ENCODE results near the gene SBK1. TPM values are rescaled to one million over a fixed set of nuclear protein-coding genes. Genes with fewer than 3 reads are reported as not detected.

The SBK1 gene
- polyA plus RNA-seq, 1 donor: 3.2 TPM

DNA sequence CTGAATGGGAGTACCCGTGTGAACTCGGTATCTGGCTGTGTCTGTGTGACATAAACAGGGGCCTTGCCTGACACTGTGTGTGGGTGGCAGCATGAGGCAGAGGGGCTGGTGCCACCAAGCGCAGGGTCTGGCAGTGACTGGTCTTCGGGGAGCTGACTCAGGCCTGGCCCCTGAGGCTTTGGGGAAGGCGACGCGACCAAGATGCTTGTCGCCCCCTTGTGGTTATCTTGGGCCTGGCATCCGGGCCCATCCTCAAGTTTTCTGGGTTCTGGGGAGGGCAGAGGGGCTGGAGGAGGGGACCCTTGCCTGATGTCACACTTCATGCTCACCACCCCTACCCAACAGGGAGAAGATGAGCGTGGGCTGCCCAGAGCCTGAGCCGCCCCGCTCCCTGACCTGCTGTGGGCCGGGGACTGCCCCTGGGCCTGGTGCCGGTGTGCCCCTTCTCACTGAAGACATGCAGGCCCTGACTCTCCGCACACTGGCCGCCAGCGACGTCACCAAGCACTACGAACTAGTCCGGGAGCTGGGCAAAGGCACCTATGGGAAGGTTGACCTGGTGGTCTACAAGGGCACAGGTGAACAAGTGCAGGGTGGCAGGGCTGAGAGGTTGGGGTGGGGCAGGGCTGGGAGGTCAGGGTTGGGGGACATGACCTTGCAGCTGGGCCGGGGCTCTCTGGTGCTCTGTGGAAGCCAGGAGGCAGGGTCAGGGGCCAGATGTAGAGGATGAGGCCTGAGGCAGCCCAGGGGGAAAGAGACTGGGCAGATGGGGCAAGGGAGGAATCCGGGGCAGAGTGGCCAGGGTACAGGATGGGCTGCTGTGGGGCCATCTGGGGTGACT is 24.9 kb downstream of the SBK1 start:
- DNase-seq: peak in 1 of 2 donors; percentile 18
- no peak overlapping the region for H3K4me3 ChIP-seq (ENCODE audit: low read length)
- no peaks in the 10 kb centered on the region for H3K36me3 ChIP-seq (ENCODE audit: control insufficient read depth, insufficient read depth, low read length)
- H3K9me3 ChIP-seq (ENCODE audit: control insufficient read depth, low read depth, low read length): no peaks in the 10 kb centered on the region
- H3K4me1 ChIP-seq (ENCODE audit: control insufficient read depth, insufficient read depth, low read length): no peaks in the 10 kb centered on the region
- H3K27me3 ChIP-seq (ENCODE audit: control insufficient read depth, insufficient read depth, low read length): no peaks in the 10 kb centered on the region
- H3K27ac ChIP-seq (ENCODE audit: low read length): no peak overlapping the region
- WGBS (ENCODE audit: insufficient coverage, low lambda C conversion rate): no CpG with 5 or more reads among the region's 22 CpGs

DNA sequence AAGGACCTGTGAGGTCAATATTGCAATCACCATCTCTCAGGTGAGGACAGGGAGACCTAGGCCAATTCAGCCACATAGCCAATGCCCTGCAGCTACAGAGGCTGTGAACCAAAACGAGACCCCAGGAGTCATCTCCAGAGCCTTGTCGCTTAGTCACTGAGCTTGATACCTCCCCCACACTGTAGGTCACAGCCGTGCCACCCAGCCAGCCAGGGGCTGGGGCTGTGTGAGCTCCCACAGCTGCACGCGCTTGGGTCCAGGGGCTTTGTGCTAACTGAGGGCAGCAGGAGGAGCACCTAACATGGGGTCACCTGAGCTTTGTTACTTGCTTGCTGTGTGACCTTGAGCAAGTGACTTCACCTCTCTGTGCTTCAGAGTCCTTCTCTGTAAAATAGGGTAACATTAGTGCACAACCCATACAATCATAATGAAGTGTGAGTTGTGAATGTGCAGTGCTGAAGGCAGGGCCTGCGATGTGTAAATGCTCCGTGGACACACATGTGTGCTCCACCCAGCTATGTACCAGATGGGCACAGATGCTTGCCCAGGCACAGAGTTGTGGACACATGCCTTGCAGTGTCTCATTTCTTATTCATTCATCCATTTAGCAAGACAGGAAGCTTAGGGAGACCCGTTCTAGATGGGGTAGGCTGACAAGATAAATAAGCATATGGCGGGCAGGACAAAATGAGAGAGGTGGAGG is 25.9 kb downstream of the SBK1 start:
- no peak overlapping the region for H3K4me3 ChIP-seq (ENCODE audit: low read length)
- no peaks in the 10 kb centered on the region for H3K36me3 ChIP-seq (ENCODE audit: control insufficient read depth, insufficient read depth, low read length)
- H3K9me3 ChIP-seq (ENCODE audit: control insufficient read depth, low read depth, low read length): no peaks in the 10 kb centered on the region
- H3K4me1 ChIP-seq (ENCODE audit: control insufficient read depth, insufficient read depth, low read length): no peaks in the 10 kb centered on the region
- H3K27me3 ChIP-seq (ENCODE audit: control insufficient read depth, insufficient read depth, low read length): no peaks in the 10 kb centered on the region
- no peak for DNase-seq
- no CpG with 5 or more reads among the region's 9 CpGs for WGBS (ENCODE audit: insufficient coverage, low lambda C conversion rate)
- H3K27ac ChIP-seq (ENCODE audit: low read length): no peak overlapping the region

DNA sequence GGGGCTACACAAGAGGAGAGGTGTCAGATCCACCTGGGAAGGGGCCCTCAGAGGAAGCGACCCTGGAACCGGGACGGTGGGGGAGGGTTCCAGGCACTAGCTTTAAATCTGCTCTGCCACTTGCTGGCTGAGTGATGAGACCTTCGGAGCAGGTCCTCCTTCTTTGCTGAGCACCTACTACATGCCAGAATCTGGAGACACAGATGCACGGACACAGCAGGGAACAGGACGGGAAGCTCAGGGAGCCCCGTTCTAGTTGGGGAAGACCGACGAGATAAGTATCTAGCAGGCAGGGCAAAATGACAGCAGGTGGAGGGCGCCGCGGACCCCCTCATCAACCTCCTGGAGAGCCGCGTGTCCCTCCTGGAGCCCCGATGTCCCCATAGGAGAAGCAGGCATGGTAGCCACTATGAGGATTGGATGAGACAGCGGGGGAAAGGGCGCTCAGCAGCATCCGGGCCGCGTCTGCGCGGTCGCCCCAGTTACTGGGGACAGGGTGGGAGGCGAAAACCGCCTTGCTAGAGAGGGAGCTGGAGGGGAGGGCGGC is 27.2 kb downstream of the SBK1 start:
- Histone ChIP-seq H3K4me1 (ENCODE audit: control insufficient read depth, insufficient read depth, low read length) (no peaks in the 10 kb centered on the region), H3K27ac (ENCODE audit: low read length) (no peak overlapping the region), H3K36me3 (ENCODE audit: control insufficient read depth, insufficient read depth, low read length) (no peaks in the 10 kb centered on the region), H3K9me3 (ENCODE audit: control insufficient read depth, low read depth, low read length) (no peaks in the 10 kb centered on the region), H3K27me3 (ENCODE audit: control insufficient read depth, insufficient read depth, low read length) (no peaks in the 10 kb centered on the region), H3K4me3 (ENCODE audit: low read length) (no peak overlapping the region)
- no CpG with 5 or more reads among the region's 26 CpGs for WGBS (ENCODE audit: insufficient coverage, low lambda C conversion rate)
- DNase-seq: no peak

DNA sequence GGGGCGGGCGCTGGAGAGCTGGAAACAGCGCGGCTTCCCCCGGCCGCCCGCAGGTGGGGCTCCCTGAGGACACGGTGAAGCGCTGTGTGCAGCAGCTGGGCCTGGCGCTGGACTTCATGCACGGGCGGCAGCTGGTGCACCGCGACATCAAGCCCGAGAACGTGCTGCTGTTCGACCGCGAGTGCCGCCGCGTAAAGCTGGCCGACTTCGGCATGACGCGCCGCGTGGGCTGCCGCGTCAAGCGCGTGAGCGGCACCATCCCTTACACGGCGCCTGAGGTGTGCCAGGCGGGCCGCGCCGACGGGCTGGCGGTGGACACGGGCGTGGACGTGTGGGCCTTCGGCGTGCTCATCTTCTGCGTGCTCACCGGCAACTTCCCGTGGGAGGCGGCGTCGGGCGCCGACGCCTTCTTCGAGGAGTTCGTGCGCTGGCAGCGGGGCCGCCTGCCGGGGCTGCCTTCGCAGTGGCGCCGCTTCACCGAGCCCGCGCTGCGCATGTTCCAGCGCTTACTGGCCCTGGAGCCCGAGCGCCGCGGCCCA is 27.8 kb downstream of the SBK1 start:
- Histone ChIP-seq H3K27me3 (ENCODE audit: control insufficient read depth, insufficient read depth, low read length) (no peaks in the 10 kb centered on the region), H3K4me1 (ENCODE audit: control insufficient read depth, insufficient read depth, low read length) (no peaks in the 10 kb centered on the region), H3K36me3 (ENCODE audit: control insufficient read depth, insufficient read depth, low read length) (no peaks in the 10 kb centered on the region), H3K4me3 (ENCODE audit: low read length) (no peak overlapping the region), H3K9me3 (ENCODE audit: control insufficient read depth, low read depth, low read length) (no peaks in the 10 kb centered on the region), H3K27ac (ENCODE audit: low read length) (no peak overlapping the region)
- no CpG with 5 or more reads among the region's 73 CpGs for WGBS (ENCODE audit: insufficient coverage, low lambda C conversion rate)
- DNase-seq: no peak

DNA sequence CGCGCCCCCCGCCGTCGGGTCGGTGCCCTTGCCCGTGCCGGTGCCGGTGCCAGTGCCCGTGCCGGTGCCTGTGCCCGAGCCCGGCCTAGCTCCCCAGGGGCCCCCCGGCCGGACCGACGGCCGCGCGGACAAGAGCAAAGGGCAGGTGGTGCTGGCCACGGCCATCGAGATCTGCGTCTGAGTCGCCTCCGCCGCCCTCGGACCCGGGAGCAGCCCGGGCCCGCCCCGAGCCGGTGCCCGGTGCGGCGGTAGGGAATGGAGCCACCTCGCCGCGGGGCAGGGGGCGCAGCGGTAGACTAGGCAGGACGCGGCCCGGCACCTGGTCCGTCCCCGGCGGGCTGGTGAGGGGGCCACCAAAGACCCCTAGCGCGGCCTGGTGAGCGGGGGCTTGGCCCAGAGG is 28.4 kb downstream of the SBK1 start:
- WGBS (ENCODE audit: insufficient coverage, low lambda C conversion rate): no CpG with 5 or more reads among the region's 49 CpGs
- DNase-seq: no peak
- no peak overlapping the region for H3K4me3 ChIP-seq (ENCODE audit: low read length)
- H3K4me1 ChIP-seq (ENCODE audit: control insufficient read depth, insufficient read depth, low read length): no peaks in the 10 kb centered on the region
- no peaks in the 10 kb centered on the region for H3K9me3 ChIP-seq (ENCODE audit: control insufficient read depth, low read depth, low read length)
- no peak overlapping the region for H3K27ac ChIP-seq (ENCODE audit: low read length)
- H3K36me3 ChIP-seq (ENCODE audit: control insufficient read depth, insufficient read depth, low read length): no peaks in the 10 kb centered on the region
- H3K27me3 ChIP-seq (ENCODE audit: control insufficient read depth, insufficient read depth, low read length): no peaks in the 10 kb centered on the region

DNA sequence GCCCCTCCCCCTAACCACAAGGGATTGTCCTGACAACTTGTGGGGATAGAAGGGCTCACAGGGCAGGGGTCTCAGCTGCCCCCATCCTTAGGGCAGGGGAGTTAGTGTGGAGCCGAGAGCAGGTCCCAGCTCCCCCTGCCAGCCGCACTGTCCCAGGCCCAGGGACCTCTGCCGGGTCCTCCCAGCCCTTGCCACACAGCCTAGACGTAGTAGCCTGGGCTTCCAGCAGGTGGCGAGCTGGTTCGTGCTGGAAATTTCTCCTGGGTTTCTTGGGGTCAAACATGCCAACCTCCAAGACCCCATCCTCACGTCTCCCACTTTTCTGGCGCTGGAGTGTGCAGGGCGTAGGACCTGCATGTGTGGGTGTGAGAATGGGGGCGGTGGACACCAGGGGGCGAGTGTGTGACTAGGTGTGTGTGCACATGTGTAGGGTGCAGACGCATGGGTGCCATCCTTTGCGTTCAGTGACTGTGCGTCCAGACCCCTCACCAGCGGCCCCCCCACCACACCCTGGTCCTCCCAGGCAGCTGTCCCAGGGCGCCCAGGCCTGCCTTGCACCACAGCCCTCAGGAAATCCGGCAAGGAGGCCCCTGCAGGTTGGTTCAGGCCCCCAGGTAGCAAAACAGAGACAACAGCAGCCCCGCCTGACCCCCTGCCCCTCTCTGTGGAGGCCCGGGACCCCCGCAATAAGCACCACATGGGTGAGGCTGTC is 29.5 kb downstream of the SBK1 start:
- H3K27me3 ChIP-seq (ENCODE audit: control insufficient read depth, insufficient read depth, low read length): no peaks in the 10 kb centered on the region
- WGBS (ENCODE audit: insufficient coverage, low lambda C conversion rate): no CpG with 5 or more reads among the region's 20 CpGs
- no peaks in the 10 kb centered on the region for H3K4me1 ChIP-seq (ENCODE audit: control insufficient read depth, insufficient read depth, low read length)
- no peaks in the 10 kb centered on the region for H3K9me3 ChIP-seq (ENCODE audit: control insufficient read depth, low read depth, low read length)
- no peak overlapping the region for H3K4me3 ChIP-seq (ENCODE audit: low read length)
- no peak for DNase-seq
- H3K36me3 ChIP-seq (ENCODE audit: control insufficient read depth, insufficient read depth, low read length): no peaks in the 10 kb centered on the region
- no peak overlapping the region for H3K27ac ChIP-seq (ENCODE audit: low read length)

DNA sequence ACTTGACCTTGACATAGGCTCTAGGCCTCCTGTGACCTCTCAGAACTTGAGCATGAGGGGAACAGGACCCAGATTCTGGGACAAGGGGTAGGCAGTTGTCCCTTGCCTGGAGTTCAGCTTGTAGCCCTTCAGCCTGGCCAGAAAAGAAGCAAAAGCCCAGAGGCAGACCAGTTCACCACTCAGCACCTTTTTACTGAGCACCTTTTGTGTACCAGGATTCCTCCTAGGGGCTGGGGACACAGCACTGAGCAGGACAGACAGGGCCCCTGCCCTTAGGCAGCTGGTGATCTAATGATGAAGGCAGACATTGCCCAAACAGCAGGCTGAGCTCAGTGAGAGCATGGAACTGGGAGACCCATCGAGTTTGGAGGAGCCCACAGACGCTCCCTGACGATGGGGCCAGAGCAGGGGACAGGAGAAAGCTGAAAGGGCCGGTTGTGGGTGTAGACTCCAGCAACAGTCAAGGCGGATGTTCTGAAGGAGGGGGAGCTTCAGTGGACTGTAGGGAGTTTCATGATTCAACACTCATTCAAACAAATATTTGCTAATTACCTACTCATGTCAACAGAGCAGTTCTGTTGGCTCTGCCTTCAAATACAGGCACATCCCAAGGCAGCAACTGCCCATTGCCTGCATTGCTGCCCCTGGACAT is 32.0 kb downstream of the SBK1 start:
- H3K4me3 ChIP-seq (ENCODE audit: low read length): no peak overlapping the region
- H3K9me3 ChIP-seq (ENCODE audit: control insufficient read depth, low read depth, low read length): no peaks in the 10 kb centered on the region
- H3K27me3 ChIP-seq (ENCODE audit: control insufficient read depth, insufficient read depth, low read length): no peaks in the 10 kb centered on the region
- H3K36me3 ChIP-seq (ENCODE audit: control insufficient read depth, insufficient read depth, low read length): no peaks in the 10 kb centered on the region
- no peak for DNase-seq
- H3K4me1 ChIP-seq (ENCODE audit: control insufficient read depth, insufficient read depth, low read length): no peaks in the 10 kb centered on the region
- H3K27ac ChIP-seq (ENCODE audit: low read length): no peak overlapping the region
- WGBS (ENCODE audit: insufficient coverage, low lambda C conversion rate): no CpG with 5 or more reads among the region's 5 CpGs

DNA sequence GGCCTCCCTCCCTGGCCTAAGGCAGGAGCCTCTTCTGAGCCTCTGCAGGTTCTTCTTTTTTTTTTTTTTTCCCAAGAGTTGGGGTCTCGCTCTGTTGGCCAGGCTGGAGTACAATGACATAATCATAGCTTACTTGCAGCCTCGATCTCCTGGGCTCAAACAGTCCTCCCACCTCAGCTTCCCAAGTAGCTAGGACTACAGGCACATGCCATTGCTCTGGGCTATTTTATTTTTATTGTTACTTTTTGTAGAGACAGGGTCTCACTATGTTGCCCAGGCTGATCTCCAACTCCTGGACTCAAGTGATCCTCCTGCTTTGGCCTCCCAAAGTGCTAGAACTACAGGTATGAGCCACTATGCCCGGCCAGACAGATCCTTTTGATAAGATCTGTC is 32.6 kb downstream of the SBK1 start:
- H3K9me3 ChIP-seq (ENCODE audit: control insufficient read depth, low read depth, low read length): no peaks in the 10 kb centered on the region
- H3K36me3 ChIP-seq (ENCODE audit: control insufficient read depth, insufficient read depth, low read length): no peaks in the 10 kb centered on the region
- no peaks in the 10 kb centered on the region for H3K27me3 ChIP-seq (ENCODE audit: control insufficient read depth, insufficient read depth, low read length)
- DNase-seq: no peak
- H3K4me1 ChIP-seq (ENCODE audit: control insufficient read depth, insufficient read depth, low read length): no peaks in the 10 kb centered on the region
- H3K4me3 ChIP-seq (ENCODE audit: low read length): no peak overlapping the region
- no CpG with 5 or more reads among the region's 3 CpGs for WGBS (ENCODE audit: insufficient coverage, low lambda C conversion rate)
- H3K27ac ChIP-seq (ENCODE audit: low read length): no peak overlapping the region

DNA sequence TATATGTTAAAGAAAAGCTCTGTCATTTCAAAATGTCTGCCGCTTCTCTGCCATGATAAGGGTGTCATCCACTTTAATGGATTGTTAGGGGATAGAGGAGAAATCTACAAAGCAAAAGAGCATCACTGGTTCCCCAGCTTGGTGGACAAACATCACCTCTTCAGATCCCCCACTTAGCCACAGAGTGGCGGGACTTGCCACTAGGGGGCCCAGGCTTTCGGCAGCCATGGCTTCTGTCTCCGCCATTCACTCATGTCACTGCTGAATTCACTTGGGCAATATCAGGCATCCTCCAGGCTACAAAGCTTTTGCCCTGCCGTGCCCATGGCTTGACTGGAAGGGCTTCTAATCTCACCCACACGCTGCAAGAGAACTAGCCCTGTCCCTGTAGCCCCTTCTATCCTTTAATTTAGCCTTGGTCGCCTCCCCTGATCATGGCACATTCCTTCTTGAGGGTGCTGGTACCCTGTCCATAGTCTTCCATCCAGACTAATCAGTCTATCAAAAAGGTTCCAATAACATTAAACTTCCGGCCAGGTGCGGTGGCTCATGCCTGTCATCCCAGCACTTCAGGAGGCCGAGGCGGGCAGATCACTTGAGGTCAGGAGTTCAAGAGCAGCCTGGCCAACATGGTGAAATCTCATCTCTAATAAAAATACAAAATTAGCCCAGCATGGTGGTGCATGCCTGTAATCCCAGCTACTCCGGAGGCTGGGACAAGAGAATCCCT is 34.7 kb downstream of the SBK1 start:
- Histone ChIP-seq H3K27ac (ENCODE audit: low read length) (no peak overlapping the region), H3K4me3 (ENCODE audit: low read length) (no peak overlapping the region), H3K36me3 (ENCODE audit: control insufficient read depth, insufficient read depth, low read length) (no peaks in the 10 kb centered on the region), H3K27me3 (ENCODE audit: control insufficient read depth, insufficient read depth, low read length) (no peaks in the 10 kb centered on the region), H3K4me1 (ENCODE audit: control insufficient read depth, insufficient read depth, low read length) (no peaks in the 10 kb centered on the region), H3K9me3 (ENCODE audit: control insufficient read depth, low read depth, low read length) (no peaks in the 10 kb centered on the region)
- DNase-seq: peak in 1 of 2 donors; percentile 22
- 35% methylated on average over 2 of the region's 12 CpGs for WGBS (ENCODE audit: insufficient coverage, low lambda C conversion rate)
